K562 (cell line): Measurements from ENCODE around the gene KLF2. TPM values are rescaled to one million over a fixed set of nuclear protein-coding genes. Genes with fewer than 3 reads are reported as not detected.

Source experiments
- ATAC-seq: fragments of 200-7000 bp; cut with Tn5 transposase; 3 replicates; pipeline ENCODE4 v1.9.1; 2020; ENCODE audit warnings: moderate library complexity
- BruUV-seq: library from RNA; stranded (reverse); fragments of 400-500 nt; replicated peaks from 2 replicates; lab custom pipeline; 2021; lab: Mats Ljungman, UMichigan
- CTCF ChIA-PET: fragments of 300-600 bp; formaldehyde crosslinking; extraction: SDS; loops from one replicate; lab custom pipeline; 2021; ENCODE audit warnings: low intra/inter-chr PET ratio; lab: Yijun Ruan, JAX
- POLR2A ChIA-PET: fragments of 300-600, 350-650 bp; sonication (Branson Sonifier 250); formaldehyde crosslinking; extraction: SDS; loops from one replicate; lab custom pipeline; 2021; ENCODE audit warnings: antibody characterized with exemption, inconsistent platforms; lab: Yijun Ruan, JAX
- DNase-seq, 4 experiments: peaks; one replicate each; pipeline versions ENCODE4 v3.0.0 to v3.0.0-alpha.2; 2011 to 2018; ENCODE audit warnings: low spot score in 3 of 4, mixed read lengths in 3 of 4; ENCODE audit errors: extremely low read depth in 1 of 4
- FAIRE-seq: peaks from 2 replicates; lab custom pipeline; 2011; peaks lifted over from hg19 to GRCh38; lab: Jason Lieb, UNC
- H2AFZ ChIP-seq: 2 replicates; pipeline ENCODE4 v1.6.0; 2011; ENCODE audit warnings: low read depth, low read length, control low read depth, inconsistent platforms
- H3K27ac ChIP-seq: fragments of 200-600 bp; 3 replicates; pipeline ENCODE4 v1.8.0; 2011; ENCODE audit warnings: low read depth, mild to moderate bottlenecking, control low read depth, inconsistent platforms, low read length, moderate library complexity, mixed read lengths; ENCODE audit errors: extremely low read depth
- H3K27me3 ChIP-seq, 2 experiments: fragments of 300-600 bp in 1 of 2; 2 replicates in 1 of 2; 3 replicates in 1 of 2; pipeline versions ENCODE4 v1.6.0 to v1.8.0; 2011; ENCODE audit warnings: inconsistent platforms in 2 of 2, low read length in 2 of 2, mild to moderate bottlenecking in 1 of 2, mixed read lengths in 1 of 2, moderate library complexity in 1 of 2; ENCODE audit not compliant: control insufficient read depth in 2 of 2, insufficient read depth in 2 of 2
- H3K36me3 ChIP-seq: fragments of 300-600 bp; 3 replicates; pipeline ENCODE4 v1.8.0; 2011; ENCODE audit warnings: mild to moderate bottlenecking, low read length, inconsistent platforms; ENCODE audit not compliant: control insufficient read depth, insufficient read depth
- H3K4me1 ChIP-seq, 2 experiments: fragments of 200-600 bp in 1 of 2; replicated peaks in 1 of 2; 2 replicates in 1 of 2; 3 replicates in 1 of 2; pipeline versions ENCODE4 v1.5.1 to v1.8.0; 2011; ENCODE audit warnings: inconsistent platforms in 2 of 2, low read length in 2 of 2, mild to moderate bottlenecking in 1 of 2, mixed read lengths in 1 of 2, moderate library complexity in 1 of 2; ENCODE audit not compliant: control insufficient read depth in 2 of 2, insufficient read depth in 2 of 2
- H3K4me2 ChIP-seq: 2 replicates; pipeline ENCODE4 v1.6.1; 2011; ENCODE audit warnings: low read length, control low read depth, inconsistent platforms, mixed read lengths; ENCODE audit not compliant: insufficient read depth
- H3K4me3 ChIP-seq: fragments of 200-600 bp; sonication (generic), shearing (Covaris generic); 2 replicates; pipeline ENCODE4 v1.5.1; 2016; ENCODE audit warnings: control low read depth, inconsistent platforms
- H3K79me2 ChIP-seq: fragments of 200-600 bp; 3 replicates; pipeline ENCODE4 v1.8.0; 2011; ENCODE audit warnings: low read length, inconsistent platforms; ENCODE audit not compliant: control insufficient read depth, insufficient read depth
- H3K9ac ChIP-seq, 2 experiments: 2 replicates each; pipeline versions ENCODE4 v1.6.0 to v1.6.1; 2011; ENCODE audit warnings: low read depth in 2 of 2, low read length in 2 of 2, control low read depth in 1 of 2, inconsistent platforms in 1 of 2, mild to moderate bottlenecking in 1 of 2, mixed read lengths in 1 of 2; ENCODE audit not compliant: insufficient read depth in 1 of 2
- H3K9me1 ChIP-seq: one replicate; pipeline ENCODE4 v1.6.0; 2011; ENCODE audit warnings: inconsistent platforms, mild to moderate bottlenecking, low read length, moderate library complexity; ENCODE audit not compliant: control insufficient read depth, insufficient read depth
- H3K9me3 ChIP-seq: replicated peaks from 2 replicates; pipeline ENCODE4 v1.5.1; 2011; ENCODE audit warnings: low read depth, low read length, inconsistent platforms; ENCODE audit not compliant: control insufficient read depth, insufficient read depth
- H4K20me1 ChIP-seq: replicated peaks from 2 replicates; pipeline ENCODE4 v1.6.1; 2011; ENCODE audit warnings: low read length, inconsistent platforms, mixed read lengths; ENCODE audit not compliant: control insufficient read depth, insufficient read depth
- ARNT ChIP-seq, 2 experiments: fragments of 450-650 bp; IDR thresholded peaks; 2 replicates each; pipeline ENCODE4 v1.6.1; 2016; ENCODE audit warnings: mild to moderate bottlenecking in 1 of 2
- BRD4 ChIP-seq: fragments of 200-600 bp; sonication (generic); IDR thresholded peaks from 2 replicates; pipeline ENCODE4 v1.6.1; 2017; ENCODE audit warnings: inconsistent platforms
- CBFB ChIP-seq: sonication (generic); formaldehyde crosslinking; IDR thresholded peaks from 2 replicates; pipeline ENCODE4 v1.4.0; 2020; ENCODE audit warnings: mild to moderate bottlenecking, missing genetic modification reagents
- ELF2 ChIP-seq: fragments of 250-450 bp; sonication (Bioruptor Pico); IDR thresholded peaks from 2 replicates; pipeline ENCODE4 v1.5.0; 2021; ENCODE audit warnings: mild to moderate bottlenecking
- ETV1 ChIP-seq: fragments of 450-650 bp; conservative IDR thresholded peaks from 2 replicates; pipeline ENCODE4 v1.6.1; 2016; ENCODE audit warnings: missing genetic modification characterization, control low read depth, low read depth, missing compliant biosample characterization
- FOXJ3 ChIP-seq: sonication (generic); formaldehyde crosslinking; IDR thresholded peaks from 2 replicates; pipeline ENCODE4 v1.4.0; 2020; ENCODE audit warnings: mild to moderate bottlenecking, missing genetic modification reagents
- IFI16 ChIP-seq: fragments of 250-450 bp; sonication (Bioruptor Pico); IDR thresholded peaks from 2 replicates; pipeline ENCODE4 v2.1.2; 2022; ENCODE audit warnings: mild to moderate bottlenecking, inconsistent platforms
- KDM2B ChIP-seq: fragments of 250-450 bp; sonication (Bioruptor Pico); IDR thresholded peaks from 2 replicates; pipeline ENCODE4 v1.8.0; 2021; ENCODE audit warnings: mild to moderate bottlenecking, moderate library complexity
- MTA2 ChIP-seq: fragments of 450-650 bp; IDR thresholded peaks from 2 replicates; pipeline ENCODE4 v1.6.1; 2016; ENCODE audit warnings: low read depth
- SMARCC2 ChIP-seq: fragments of 450-650 bp; IDR thresholded peaks from 2 replicates; pipeline ENCODE4 v1.6.1; 2017; ENCODE audit warnings: antibody characterized with exemption, moderate library complexity, mild to moderate bottlenecking, low read depth
- ZEB2 ChIP-seq: fragments of 450-650 bp; IDR thresholded peaks from 2 replicates; pipeline ENCODE4 v1.6.1; 2016
- WGBS: fragments of 100-300 bp; shearing (Covaris generic); methylation state at CpG from one replicate; pipeline ENCODE4 v1.1.6; 2016; ENCODE audit warnings: low coverage, mixed read lengths; ENCODE audit not compliant: insufficient coverage; ENCODE audit errors: missing lambda C conversion rate; 5-methylcytosine and 5-hydroxymethylcytosine counted together
- in situ Hi-C: fragments of 300-500 bp; cut with MboI; formaldehyde crosslinking; loops from 4 replicates; pipeline ENCODE4 v1.15.0; 2018; ENCODE audit warnings: inconsistent platforms, mixed read lengths
- intact Hi-C: fragments of 100-400 bp; cut with micrococcal nuclease; formaldehyde crosslinking; loops from 2 replicates; pipeline ENCODE4 v1.14.2; 2022
- polyA plus RNA-seq, 8 experiments: library from polyadenylated mRNA; depleted of rRNA in 4 of 8; stranded (reverse) in 5 of 8; unstranded in 3 of 8; fragments of >200 nt; fragmentation: Nextera tagmentation in 2 of 8; fragmentation: Illumina TruSeq in 1 of 8; extraction: Ambion mirVana in 2 of 8; extraction: Trizol in 1 of 8; gene quantifications; 2 replicates each; pipeline versions ENCODE4 v1.2.1 to v1.2.3, GENCODE V29; 2011 to 2014; ENCODE audit warnings: inconsistent platforms in 1 of 8, missing spikeins in 1 of 8
- total RNA-seq, 7 experiments: library from RNA; depleted of rRNA in 6 of 7; stranded (reverse); fragments of >200 nt in 6 of 7; fragmentation: Illumina TruSeq in 2 of 7; extraction: Trizol in 2 of 7; gene quantifications; 2 replicates each; pipeline versions ENCODE4 v1.2.1 to v1.2.3, GENCODE V29; 2011 to 2021; ENCODE audit warnings: low replicate concordance in 1 of 7
- TF ChIP-seq, protein P1 (sequence below), 2 experiments: fragments of 450-650 bp; IDR thresholded peaks; 2 replicates each; pipeline ENCODE4 v1.6.1; 2016
- TF ChIP-seq, protein P2 (sequence below): fragments of 250-450 bp; sonication (Bioruptor Pico); IDR thresholded peaks from 2 replicates; pipeline ENCODE4 v1.5.0; 2022; ENCODE audit warnings: mild to moderate bottlenecking

KLF2 gene
- total and polyA plus RNA-seq, 9 of the 15 experiments (the other 6 are each of a cell fraction or from before 2014, with no cell fraction given), result 0.07 to 0.71 TPM; not detected in 7

DNA sequence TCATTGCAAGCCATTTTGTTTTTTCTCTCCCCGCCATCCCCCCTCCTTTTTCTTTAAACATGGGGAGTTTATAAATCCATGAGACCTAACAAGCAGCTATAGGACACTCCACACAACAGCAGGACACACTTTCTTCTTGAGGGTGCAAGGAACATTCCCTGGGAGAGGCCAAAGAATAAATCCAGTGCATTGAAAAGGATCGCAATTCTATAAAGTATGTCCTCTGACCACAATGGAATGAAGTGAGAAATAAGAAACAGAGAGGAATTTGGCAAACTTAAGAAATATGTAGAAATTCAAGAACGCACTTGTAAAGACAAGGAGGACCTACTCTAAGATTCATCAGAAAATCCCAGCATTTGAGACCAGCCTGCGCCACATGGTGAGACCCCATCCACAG lies 11.9 kb downstream of the KLF2 start:
- intact Hi-C loops (no loop called here), in situ Hi-C loops (no loop called here)
- Histone ChIP-seq H2AFZ (no peak overlapping the region), H3K4me1 (peaks cover 0 to 15% of the 10 kb centered on the region in 2 experiments; a peak in 1 of 5 replicates), H3K27me3 (peaks cover 0 to 22% of the 10 kb centered on the region in 2 experiments; a peak in 2 of 5 replicates), H3K27ac (no peak overlapping the region), H3K9me1 (no peaks in the 10 kb centered on the region), H3K79me2 (no peaks in the 10 kb centered on the region), H4K20me1 (0 out of 2 replicates have a peak, but pooled peaks cover 4% of the 10 kb centered on the region), H3K9me3 (no peaks in the 10 kb centered on the region), H3K36me3 (no peaks in the 10 kb centered on the region), H3K4me2 (no peak overlapping the region), H3K4me3 (no peak overlapping the region), H3K9ac (no peak overlapping the region)
- ATAC-seq (no peak), DNase-seq (no peak), FAIRE-seq (no peak)
- no TSS peak for BruUV-seq
- WGBS, result 35% methylated on average over 3 of the region's 4 CpGs
- CTCF ChIA-PET, result no interaction called here
- POLR2A ChIA-PET, result no interaction called here
- TF ChIP-seq MTA2, result no peak
- TF ChIP-seq IFI16, result no peak
- no peak for TF ChIP-seq FOXJ3 (CRISPR knock-in tag)
- TF ChIP-seq, protein P1, sequence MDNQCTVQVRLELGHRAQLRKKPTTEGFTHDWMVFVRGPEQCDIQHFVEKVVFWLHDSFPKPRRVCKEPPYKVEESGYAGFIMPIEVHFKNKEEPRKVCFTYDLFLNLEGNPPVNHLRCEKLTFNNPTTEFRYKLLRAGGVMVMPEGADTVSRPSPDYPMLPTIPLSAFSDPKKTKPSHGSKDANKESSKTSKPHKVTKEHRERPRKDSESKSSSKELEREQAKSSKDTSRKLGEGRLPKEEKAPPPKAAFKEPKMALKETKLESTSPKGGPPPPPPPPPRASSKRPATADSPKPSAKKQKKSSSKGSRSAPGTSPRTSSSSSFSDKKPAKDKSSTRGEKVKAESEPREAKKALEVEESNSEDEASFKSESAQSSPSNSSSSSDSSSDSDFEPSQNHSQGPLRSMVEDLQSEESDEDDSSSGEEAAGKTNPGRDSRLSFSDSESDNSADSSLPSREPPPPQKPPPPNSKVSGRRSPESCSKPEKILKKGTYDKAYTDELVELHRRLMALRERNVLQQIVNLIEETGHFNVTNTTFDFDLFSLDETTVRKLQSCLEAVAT (IDR thresholded peaks at IDR 0.05), result no peak
- TF ChIP-seq KDM2B, result no peak
- no peak for TF ChIP-seq ZEB2
- no peak for TF ChIP-seq CBFB
- no peak for TF ChIP-seq ELF2
- TF ChIP-seq ETV1, result no peak
- TF ChIP-seq SMARCC2, result no peak
- TF ChIP-seq, protein P2, sequence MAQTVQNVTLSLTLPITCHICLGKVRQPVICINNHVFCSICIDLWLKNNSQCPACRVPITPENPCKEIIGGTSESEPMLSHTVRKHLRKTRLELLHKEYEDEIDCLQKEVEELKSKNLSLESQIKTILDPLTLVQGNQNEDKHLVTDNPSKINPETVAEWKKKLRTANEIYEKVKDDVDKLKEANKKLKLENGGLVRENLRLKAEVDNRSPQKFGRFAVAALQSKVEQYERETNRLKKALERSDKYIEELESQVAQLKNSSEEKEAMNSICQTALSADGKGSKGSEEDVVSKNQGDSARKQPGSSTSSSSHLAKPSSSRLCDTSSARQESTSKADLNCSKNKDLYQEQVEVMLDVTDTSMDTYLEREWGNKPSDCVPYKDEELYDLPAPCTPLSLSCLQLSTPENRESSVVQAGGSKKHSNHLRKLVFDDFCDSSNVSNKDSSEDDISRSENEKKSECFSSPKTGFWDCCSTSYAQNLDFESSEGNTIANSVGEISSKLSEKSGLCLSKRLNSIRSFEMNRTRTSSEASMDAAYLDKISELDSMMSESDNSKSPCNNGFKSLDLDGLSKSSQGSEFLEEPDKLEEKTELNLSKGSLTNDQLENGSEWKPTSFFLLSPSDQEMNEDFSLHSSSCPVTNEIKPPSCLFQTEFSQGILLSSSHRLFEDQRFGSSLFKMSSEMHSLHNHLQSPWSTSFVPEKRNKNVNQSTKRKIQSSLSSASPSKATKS (CRISPR knock-in tag), result no peak
- no peak for TF ChIP-seq ARNT (IDR thresholded peaks at IDR 0.05)
- TF ChIP-seq BRD4, result no peak
